SK-N-MC (cell line): ENCODE results near the gene UST.

Source experiments
- DNase-seq: peaks from one replicate; pipeline ENCODE4 v3.0.0-alpha.2; 2011; ENCODE audit warnings: low read depth, low spot score
- H3K27ac ChIP-seq: fragments of 200-600 bp; sonication (generic); 2 replicates; pipeline ENCODE4 v1.5.1; 2016; ENCODE audit warnings: mixed run types
- H3K36me3 ChIP-seq: fragments of 200-600 bp; sonication (generic); 2 replicates; pipeline ENCODE4 v1.6.1; 2017; ENCODE audit warnings: antibody characterized with exemption, low read length, mixed read lengths; ENCODE audit not compliant: insufficient read depth
- H3K4me3 ChIP-seq: fragments of 200-600 bp; sonication (generic); 2 replicates; pipeline ENCODE4 v1.5.1; 2016
- H3K9ac ChIP-seq: fragments of 200-600 bp; sonication (generic); 2 replicates; pipeline ENCODE4 v1.8.0; 2017; ENCODE audit warnings: mixed run types, mixed read lengths; ENCODE audit not compliant: insufficient read length
- H3K9me3 ChIP-seq: fragments of 200-600 bp; sonication (generic); 2 replicates; pipeline ENCODE4 v1.6.1; 2017; ENCODE audit warnings: low read depth, mild to moderate bottlenecking, antibody characterized with exemption, low read length, moderate library complexity, mixed read lengths
- EZH2 ChIP-seq: fragments of 200-600 bp; sonication (generic); IDR thresholded peaks from one replicate; pipeline ENCODE4 v1.6.1; 2017; ENCODE audit warnings: antibody characterized with exemption
- FOXP2 ChIP-seq: optimal IDR thresholded peaks from 2 replicates; pipeline ENCODE3; 2011; ENCODE audit warnings: mild to moderate bottlenecking, moderate library complexity; ENCODE audit not compliant: insufficient read depth; ENCODE audit errors: extremely low read length, control extremely low read depth
- POLR2AphosphoS5 ChIP-seq: IDR thresholded peaks from 2 replicates; pipeline ENCODE4 v1.6.1; 2012; ENCODE audit warnings: mild to moderate bottlenecking, low read depth, low read length, borderline replicate concordance

UST gene

DNA sequence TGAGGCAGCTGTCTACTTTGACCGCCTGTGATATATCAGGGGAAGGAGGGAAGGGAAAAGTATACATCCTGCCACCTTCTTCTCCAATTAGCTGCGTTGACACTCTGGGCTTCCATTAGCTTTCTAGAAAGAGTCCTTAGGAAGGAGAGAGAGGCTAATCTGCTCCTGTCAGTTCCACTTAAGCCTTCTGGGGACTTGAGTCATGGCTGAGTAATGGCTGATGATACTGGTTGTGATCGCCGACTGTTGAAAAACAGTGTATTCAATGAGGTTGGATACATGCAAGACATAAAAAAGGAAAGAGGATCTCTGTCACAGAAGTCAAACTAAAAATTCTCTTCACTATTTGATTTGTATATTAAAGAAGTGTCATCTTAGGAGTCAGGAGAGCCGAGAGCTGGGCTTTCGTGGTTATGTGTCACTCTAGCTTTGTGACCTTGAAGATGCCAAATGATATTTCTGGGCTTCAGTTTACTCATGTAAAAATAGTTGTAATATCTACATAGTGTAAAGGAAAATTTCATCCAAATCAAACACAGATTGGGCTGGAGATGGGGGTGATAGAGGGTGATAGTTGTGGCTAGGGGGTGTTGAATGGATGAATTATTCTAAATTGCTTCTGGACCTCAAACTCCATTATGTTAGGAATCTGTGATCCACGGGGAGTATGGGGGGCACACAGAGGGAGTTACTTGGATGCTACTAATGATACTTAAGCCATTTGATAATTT lies 189.0 kb downstream of the UST start:
- no peak for TF ChIP-seq EZH2
- TF ChIP-seq FOXP2: no peak
- TF ChIP-seq POLR2AphosphoS5: no peak
- DNase-seq: no peak
- Histone ChIP-seq H3K9me3 (no peaks in the 10 kb centered on the region), H3K4me3 (no peak overlapping the region), H3K27ac (no peak overlapping the region), H3K36me3 (no peaks in the 10 kb centered on the region), H3K9ac (no peak overlapping the region)

DNA sequence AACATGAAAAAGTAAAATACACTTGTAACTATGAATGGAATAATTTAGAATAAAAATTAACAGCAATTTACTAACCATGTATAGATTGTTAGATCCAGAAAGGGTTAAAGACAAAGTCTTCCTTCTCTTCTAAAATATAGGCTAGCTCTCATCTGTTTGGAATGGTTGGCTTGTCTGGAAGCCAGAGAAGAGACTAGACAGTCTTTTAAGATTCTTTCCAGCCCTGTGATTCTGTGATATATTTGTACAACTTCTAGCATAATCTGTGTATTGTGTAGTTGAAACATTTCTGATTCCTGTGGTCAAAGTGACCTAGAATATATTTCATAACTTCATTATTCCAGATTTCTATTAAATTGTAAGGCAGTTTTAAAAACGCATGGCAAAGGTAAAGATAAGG lies 196.6 kb downstream of the UST start:
- Histone ChIP-seq H3K9ac (no peak overlapping the region), H3K4me3 (no peak overlapping the region), H3K9me3 (no peaks in the 10 kb centered on the region), H3K36me3 (no peaks in the 10 kb centered on the region), H3K27ac (no peak overlapping the region)
- TF ChIP-seq POLR2AphosphoS5: no peak
- no peak for TF ChIP-seq EZH2
- TF ChIP-seq FOXP2: no peak
- DNase-seq: no peak

DNA sequence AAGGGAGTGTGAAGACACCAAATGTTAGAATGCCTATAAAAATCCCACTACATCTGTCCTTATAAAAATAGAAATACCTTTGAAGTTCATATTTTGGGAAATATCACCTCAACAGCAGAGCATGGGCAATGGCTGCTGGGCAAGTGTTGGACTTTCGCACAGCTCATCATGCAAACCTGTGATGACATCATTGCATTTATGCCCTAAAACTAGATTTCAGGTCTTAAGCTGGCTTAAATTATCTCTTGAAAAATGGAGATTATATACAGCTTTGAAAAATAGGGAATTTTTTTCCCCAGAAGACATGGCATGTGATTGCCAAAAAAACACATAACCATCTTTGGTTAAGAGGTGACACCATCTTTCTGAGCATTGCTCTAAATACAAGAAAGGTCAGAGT lies 197.8 kb downstream of the UST start:
- Histone ChIP-seq H3K9ac (no peak overlapping the region), H3K36me3 (no peaks in the 10 kb centered on the region), H3K4me3 (no peak overlapping the region), H3K9me3 (no peaks in the 10 kb centered on the region), H3K27ac (no peak overlapping the region)
- no peak for DNase-seq
- TF ChIP-seq FOXP2 (no peak), EZH2 (no peak), POLR2AphosphoS5 (no peak)

DNA sequence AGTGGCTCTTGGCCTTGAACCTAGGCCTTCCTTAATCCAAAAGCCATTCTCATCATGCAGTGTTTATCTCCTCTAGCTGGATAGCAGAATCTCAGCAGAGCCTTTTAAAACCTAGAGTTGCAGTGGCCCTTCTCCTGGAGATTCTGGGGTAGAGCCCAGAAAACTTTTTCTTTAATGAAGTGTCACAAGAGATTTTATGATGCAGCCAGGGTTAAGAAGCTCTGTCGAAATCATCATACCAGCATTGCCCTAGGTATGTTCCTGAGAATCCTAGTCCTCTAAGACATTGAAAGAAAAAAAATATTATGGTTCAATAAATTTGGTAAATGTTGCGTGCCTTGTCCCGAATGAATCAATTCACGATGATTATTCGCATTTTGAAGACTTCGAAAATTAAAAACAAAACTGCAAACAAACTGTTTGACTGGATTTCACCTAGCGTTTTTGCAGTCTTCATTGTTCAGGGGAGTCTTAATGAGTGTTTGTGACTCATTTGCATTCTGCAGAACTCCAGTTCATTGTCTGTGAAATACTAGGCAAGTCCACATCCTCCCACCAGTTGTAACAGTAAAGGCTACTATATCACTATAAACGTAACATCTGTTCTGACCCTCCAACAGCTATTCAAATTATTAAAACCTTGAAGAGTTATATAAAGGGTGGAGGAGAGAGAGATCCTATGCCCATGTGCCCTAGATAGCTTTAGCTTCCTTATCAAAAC lies 198.6 kb downstream of the UST start:
- DNase-seq: no peak
- H3K9ac ChIP-seq: no peak overlapping the region
- H3K27ac ChIP-seq: no peak overlapping the region
- H3K9me3 ChIP-seq: no peaks in the 10 kb centered on the region
- no peaks in the 10 kb centered on the region for H3K36me3 ChIP-seq
- TF ChIP-seq FOXP2 (no peak), POLR2AphosphoS5 (no peak), EZH2 (no peak)
- H3K4me3 ChIP-seq: no peak overlapping the region

DNA sequence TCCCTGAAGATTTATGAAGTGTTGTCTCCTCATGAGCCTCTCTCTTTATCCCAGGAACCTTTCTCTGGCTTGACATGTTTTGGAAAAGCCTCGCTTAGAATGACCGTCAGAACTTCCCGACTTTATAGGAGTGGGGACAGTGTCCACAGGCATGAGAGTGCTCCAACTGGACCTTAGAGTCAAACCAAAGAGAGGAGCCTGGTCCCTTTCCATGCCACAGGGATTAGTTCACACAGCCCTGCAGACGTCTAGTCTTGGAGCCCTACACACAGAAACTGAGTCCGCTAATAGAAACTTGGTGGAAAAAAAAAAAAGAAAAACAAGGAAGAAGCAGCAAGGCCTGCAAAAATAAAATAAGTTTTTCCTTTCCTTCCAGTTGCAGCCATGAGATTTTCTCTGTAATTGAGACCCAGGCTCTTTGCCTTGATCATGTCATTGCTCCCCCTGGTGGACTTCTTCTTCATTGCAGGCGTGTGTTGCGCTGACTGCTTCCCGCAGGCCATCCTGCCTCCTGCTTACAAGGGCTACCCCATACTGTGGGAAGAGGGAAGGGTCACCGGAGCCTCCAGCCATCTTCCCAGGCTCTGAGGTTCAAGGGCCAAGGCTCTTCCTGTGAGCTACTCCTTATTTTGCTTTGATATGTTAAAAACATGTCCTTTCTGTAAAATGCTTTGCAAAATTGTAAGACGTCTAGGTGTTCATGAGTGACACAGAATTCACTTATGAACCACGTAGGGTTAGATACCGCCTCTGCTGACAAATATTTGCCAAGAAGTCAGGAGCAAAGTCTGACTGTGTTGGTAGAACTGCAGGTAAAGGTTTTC lies 201.0 kb downstream of the UST start:
- no peak overlapping the region for H3K27ac ChIP-seq
- no peak overlapping the region for H3K9ac ChIP-seq
- no peaks in the 10 kb centered on the region for H3K36me3 ChIP-seq
- H3K4me3 ChIP-seq: no peak overlapping the region
- peak; percentile 58 for DNase-seq
- no peak for TF ChIP-seq POLR2AphosphoS5
- no peak for TF ChIP-seq FOXP2
- no peak for TF ChIP-seq EZH2
- H3K9me3 ChIP-seq: no peaks in the 10 kb centered on the region

DNA sequence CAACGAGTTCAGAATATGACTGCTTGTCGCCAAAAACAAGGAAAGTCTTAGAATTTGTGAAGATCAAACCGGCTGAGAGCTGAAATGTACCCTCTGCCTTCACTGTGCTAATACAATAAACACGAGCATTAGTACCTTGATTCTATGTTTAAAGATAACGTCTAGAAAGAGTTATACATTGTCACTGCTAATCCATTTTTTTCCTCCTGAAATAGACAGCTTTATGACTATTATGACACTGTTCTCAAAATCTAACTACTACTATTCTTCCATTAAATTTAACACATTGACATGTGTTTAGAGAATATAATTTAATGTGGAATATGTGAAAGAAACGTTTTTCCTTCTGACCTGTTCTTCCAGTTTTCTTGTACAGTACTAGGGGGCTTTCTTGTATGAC lies 204.8 kb downstream of the UST start:
- no peak for DNase-seq
- H3K36me3 ChIP-seq: no peaks in the 10 kb centered on the region
- no peak overlapping the region for H3K4me3 ChIP-seq
- H3K27ac ChIP-seq: no peak overlapping the region
- no peak for TF ChIP-seq FOXP2
- no peak for TF ChIP-seq POLR2AphosphoS5
- TF ChIP-seq EZH2: no peak
- H3K9me3 ChIP-seq: no peaks in the 10 kb centered on the region
- H3K9ac ChIP-seq: no peak overlapping the region

DNA sequence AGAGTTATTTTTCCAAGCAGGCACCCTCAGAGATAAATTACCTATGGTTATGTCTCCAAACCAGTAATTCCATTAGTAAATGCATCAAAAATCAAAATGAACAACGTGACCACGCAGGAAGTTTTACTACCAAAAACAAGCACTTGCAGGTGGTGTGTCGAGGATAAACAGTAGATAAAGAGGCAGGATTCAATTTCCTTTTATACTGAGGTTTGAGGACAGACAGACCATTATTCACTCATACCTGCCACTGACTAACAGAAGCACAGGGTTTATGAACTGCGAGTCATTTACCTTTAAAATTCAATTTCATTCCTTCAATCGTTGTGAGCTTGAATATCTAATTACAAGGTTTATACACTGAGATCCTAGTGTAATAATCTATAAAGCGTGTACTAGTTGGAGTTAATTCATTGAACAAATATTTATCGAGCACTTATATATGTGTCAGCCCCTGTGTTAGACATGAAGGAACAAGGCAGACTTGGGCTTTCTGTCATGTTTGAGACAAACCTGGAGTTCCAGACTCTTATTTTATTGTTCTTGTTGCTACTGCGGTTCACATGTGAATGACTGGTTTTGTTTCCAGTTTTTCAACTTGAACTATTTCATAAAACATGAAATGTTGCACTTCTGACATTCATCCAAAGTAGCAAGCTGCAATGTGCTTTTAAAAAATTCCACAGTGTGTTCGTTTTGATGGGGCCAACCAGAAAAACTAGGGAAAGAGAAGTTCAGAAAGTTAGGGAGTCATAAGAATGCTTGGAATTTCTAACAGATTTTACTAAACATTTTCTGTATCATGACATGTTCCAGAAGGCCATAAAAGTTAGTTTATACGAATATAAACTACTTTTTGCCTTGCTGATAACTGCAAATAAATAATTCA lies 205.6 kb downstream of the UST start:
- DNase-seq: no peak
- no peak overlapping the region for H3K9ac ChIP-seq

DNA sequence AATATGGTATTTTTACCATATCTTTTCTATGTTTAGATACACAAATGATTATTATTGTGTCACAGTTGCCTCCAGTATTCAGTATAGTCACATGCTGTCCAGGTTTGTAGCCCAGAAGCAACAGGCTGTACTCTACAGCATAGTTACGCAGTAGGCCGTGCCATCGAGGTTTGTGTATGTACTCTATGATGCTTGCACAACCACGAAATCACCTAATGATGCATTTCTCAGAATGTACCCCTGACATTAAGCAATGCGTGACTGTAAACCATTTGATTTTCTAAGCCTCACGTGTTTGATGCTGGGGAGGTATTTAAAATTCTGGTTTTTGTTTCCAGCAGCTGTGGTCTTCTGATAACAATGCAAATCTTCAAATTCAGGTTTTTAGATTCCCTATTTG lies 207.6 kb downstream of the UST start:
- H3K27ac ChIP-seq: no peak overlapping the region
- no peak overlapping the region for H3K4me3 ChIP-seq
- DNase-seq: no peak
- no peak for TF ChIP-seq POLR2AphosphoS5
- no peak for TF ChIP-seq FOXP2
- no peak for TF ChIP-seq EZH2
- H3K36me3 ChIP-seq: no peaks in the 10 kb centered on the region
- H3K9me3 ChIP-seq: no peaks in the 10 kb centered on the region
- H3K9ac ChIP-seq: no peak overlapping the region

More for the DNA sequence above, 205.6 kb downstream of the UST start:
- H3K36me3 ChIP-seq: no peaks in the 10 kb centered on the region
- TF ChIP-seq POLR2AphosphoS5: no peak
- TF ChIP-seq EZH2: no peak
- TF ChIP-seq FOXP2: no peak
- no peaks in the 10 kb centered on the region for H3K9me3 ChIP-seq
- no peak overlapping the region for H3K4me3 ChIP-seq
- no peak overlapping the region for H3K27ac ChIP-seq
